ENCODE results near the gene ALDH3A2.
"Not testable (repeated sequence)": the region's sequence is repeated elsewhere in the genome, so short reads cannot be mapped to it uniquely, and the experiment has no call there.

Gene ALDH3A2

DNA sequence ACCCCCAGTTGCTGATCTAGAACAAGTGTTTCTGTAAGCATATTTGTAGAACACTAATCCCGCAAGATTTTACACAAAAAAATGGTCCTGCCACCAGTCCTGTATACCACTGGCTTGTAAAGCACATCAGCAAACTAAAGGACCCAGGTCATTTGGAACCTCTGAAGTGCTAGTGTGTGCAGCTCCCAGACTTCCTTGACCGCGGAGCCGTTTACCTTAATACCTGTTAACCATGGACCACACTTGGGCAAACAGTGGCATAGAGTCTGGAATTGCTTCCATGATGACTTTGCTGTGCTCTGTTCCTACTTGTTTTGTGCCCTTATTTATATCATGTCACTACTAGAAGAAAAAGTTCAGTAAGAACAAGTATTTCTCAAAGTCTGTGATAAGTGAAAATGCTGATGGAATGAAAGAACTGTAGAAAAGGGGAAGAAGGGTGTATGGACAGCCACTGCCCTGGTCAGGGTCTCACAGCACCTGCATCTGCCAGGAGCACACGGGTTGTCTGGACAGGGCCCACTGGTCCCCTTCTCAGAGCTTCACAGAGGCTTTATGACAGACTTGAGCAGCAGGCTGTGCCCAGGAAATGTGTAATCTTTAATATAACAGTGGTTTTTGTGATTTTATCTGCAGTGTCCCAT, 29.3 kb downstream of the ALDH3A2 start:
- TF ChIP-seq, protein P1, sequence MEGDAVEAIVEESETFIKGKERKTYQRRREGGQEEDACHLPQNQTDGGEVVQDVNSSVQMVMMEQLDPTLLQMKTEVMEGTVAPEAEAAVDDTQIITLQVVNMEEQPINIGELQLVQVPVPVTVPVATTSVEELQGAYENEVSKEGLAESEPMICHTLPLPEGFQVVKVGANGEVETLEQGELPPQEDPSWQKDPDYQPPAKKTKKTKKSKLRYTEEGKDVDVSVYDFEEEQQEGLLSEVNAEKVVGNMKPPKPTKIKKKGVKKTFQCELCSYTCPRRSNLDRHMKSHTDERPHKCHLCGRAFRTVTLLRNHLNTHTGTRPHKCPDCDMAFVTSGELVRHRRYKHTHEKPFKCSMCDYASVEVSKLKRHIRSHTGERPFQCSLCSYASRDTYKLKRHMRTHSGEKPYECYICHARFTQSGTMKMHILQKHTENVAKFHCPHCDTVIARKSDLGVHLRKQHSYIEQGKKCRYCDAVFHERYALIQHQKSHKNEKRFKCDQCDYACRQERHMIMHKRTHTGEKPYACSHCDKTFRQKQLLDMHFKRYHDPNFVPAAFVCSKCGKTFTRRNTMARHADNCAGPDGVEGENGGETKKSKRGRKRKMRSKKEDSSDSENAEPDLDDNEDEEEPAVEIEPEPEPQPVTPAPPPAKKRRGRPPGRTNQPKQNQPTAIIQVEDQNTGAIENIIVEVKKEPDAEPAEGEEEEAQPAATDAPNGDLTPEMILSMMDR (conservative IDR thresholded peaks at IDR 0.05; ENCODE audit: low read length), result no peak
- DNase-seq (ENCODE audit: low read depth), result no peak
- H3K4me3 ChIP-seq (ENCODE audit: low read length), result no peak overlapping the region

DNA sequence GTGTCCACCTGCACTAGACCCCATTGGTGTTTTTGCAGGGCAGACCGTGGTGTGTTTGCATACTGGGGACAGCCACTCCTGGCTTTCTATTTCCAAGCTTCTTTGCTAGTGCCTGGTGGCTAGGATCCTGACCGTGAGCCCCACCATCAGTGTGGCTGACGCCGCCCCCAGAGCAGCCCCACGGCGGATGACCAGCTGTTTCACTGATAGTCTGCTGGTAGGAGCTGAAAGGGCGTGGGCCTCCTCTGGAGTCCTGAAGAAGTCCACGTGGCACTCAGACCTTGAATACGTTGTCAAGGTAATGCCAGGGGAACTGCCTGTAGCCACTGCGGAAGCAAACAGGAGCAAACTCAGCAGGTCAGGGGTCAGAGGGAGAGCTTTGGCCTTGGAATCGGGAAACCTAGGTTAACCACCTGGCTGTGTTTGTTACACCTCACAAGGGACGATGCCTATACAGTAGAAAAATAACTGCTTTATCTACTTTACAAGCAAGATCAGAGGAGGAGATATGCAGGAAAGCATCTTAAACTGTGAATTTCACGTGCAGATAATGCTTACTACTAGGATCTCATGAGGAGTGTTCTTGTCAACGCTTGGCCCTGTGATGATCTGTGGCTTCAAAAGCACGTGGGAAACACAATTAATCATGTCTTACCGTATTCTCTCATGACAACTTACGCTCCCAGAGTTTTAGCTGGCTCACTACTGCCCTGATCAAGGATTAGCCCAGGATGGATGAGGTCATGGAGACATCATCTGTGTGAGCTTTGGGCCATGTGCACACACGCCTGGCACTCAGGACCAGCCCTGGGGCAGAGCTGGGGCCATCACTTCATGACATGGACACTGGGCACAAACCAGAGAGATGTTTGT, 30.3 kb downstream of the ALDH3A2 start:
- TF ChIP-seq, protein P1 (conservative IDR thresholded peaks at IDR 0.05; ENCODE audit: low read length), result no peak
- no peak for DNase-seq (ENCODE audit: low read depth)
- H3K4me3 ChIP-seq (ENCODE audit: low read length), result no peak overlapping the region

DNA sequence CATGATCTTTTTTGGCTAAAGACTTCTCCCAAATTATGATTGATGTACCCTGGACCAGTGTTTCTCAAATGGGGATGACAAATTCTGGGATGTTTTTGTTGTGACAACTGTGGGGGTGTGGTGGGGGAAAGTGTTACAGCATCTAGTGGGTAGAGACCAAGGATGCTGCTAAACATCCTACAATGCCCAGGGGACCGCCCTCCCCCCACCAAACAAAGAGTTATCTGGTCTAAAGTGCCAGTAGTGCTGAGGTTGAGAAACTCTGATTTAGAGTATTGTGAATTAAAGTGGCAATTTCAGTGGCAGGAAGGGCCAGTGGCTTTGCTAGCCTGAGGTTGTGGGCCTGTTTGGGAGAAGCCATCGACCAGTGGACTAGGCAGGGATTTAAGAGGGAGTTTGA, 34.6 kb downstream of the ALDH3A2 start:
- DNase-seq (ENCODE audit: low read depth), result no peak
- no peak overlapping the region for H3K4me3 ChIP-seq (ENCODE audit: low read length)
- TF ChIP-seq, protein P1 (conservative IDR thresholded peaks at IDR 0.05; ENCODE audit: low read length), result no peak

DNA sequence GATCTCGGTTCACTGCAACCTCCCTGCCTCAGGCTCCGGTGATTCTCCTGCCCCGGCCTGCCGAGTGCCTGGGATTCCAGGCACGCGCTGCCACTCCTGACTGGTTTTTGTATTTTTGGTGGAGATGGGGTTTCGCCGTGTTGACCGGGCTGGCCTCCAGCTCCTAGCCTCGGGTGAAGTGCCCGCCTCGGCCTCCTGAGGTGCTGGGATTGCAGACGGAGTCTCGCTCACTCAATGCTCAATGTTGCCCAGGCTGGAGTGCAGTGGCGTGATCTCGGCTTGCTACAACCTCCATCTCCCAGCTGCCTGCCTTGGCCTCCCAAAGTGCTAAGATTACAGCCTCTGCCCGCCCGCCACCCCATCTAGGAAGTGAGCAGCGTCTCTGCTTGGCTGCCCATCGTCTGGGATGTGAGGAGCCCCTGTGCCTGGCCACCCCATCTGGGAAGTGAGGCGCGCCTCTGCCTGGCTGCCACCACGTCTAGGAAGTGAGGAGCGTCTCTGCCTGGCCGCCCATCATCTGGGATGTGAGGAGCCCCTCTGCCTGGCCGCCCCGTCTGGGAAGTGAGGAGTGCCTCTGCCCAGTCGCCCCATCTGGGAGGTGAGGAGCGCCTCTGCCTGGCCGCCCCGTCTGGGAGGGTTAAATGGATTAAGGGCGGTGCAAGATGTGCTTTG, 36.5 kb downstream of the ALDH3A2 start:
- H3K4me3 ChIP-seq (ENCODE audit: low read length); DNase-seq (ENCODE audit: low read depth): not testable (repeated sequence)

DNA sequence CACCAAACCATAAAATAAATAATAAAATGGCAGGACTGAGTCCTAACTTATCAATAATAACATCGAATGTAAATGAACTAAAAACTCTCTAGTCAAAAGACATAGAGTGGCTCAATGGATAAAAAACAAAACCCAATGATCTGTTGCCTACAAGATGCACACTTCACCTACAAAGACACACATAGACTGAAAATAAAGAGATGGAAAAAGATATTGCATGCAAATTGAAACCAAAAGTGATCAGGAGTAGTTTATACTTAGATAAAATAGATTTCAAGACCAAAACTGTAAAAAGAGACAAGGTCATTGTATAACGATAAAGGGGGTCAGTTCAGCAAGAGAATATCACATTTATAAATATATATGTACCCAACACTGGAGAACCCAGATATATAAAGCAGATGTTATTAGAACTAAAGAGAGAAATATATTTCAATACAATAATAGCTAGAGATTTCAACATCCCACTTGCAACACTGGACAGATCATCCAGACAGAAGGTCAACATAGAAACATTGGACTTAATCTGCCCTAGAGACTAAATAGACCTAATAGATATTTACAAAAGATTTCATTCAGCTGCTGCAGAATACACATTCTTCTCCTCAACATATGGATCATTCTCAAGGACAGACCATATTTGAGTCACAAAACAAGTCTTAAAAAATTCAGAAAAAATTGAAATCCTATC, 38.0 kb downstream of the ALDH3A2 start:
- TF ChIP-seq, protein P1 (conservative IDR thresholded peaks at IDR 0.05; ENCODE audit: low read length), result no peak
- DNase-seq (ENCODE audit: low read depth), result no peak
- H3K4me3 ChIP-seq (ENCODE audit: low read length), result no peak overlapping the region

DNA sequence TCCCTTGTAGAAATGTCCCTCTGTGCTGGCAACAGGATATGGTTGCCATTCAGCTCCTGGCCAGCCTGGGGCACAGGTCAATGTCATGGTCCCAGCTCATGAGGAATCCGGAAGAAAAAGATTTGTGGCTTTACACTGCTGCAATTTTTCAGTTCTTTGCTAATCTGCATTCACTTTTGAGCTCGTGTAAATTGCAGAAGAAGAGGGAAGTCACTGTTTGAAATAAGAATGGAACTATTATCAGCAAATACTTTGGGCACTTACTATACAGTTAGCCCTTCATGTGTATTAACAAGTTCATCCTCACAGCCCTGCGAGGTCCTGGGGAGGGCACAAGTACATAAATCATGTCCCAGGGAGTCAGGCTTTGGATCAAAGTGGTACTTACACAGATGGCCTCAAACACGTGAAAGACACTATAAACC, 53.7 kb downstream of the ALDH3A2 start:
- no peak for DNase-seq (ENCODE audit: low read depth)
- no peak overlapping the region for H3K4me3 ChIP-seq (ENCODE audit: low read length)
- TF ChIP-seq, protein P1 (conservative IDR thresholded peaks at IDR 0.05; ENCODE audit: low read length), result no peak
